Panc1 (cell line): ENCODE results near the gene MYRF. TPM values are rescaled to one million over a fixed set of nuclear protein-coding genes. Genes with fewer than 3 reads are reported as not detected.

ENCODE experiments used
- ATAC-seq: fragments of 200-7000 bp; cut with Tn5 transposase; 2 replicates; pipeline ENCODE4 v1.9.1; 2020; ENCODE audit warnings: mild to moderate bottlenecking, moderate library complexity
- BruUV-seq: library from RNA; stranded (reverse); fragments of 400-500 nt; replicated peaks from 2 replicates; lab custom pipeline; 2021; lab: Mats Ljungman, UMichigan
- CTCF ChIA-PET: fragments of 300-600 bp; sonication (Branson Sonifier 250); formaldehyde crosslinking; loops from one replicate; lab custom pipeline; 2022; ENCODE audit warnings: antibody characterized with exemption; lab: Charles Lee
- POLR2A ChIA-PET: fragments of 300-600 bp; sonication (Branson Sonifier 250); formaldehyde crosslinking; loops from one replicate; lab custom pipeline; 2022; ENCODE audit warnings: antibody characterized with exemption; lab: Charles Lee
- DNase-seq: peaks from one replicate; pipeline ENCODE4 v3.0.0-alpha.2; 2010; ENCODE audit warnings: low read depth, low spot score
- H3K27ac ChIP-seq: 2 replicates; pipeline ENCODE4 v1.5.1; 2011; ENCODE audit warnings: mild to moderate bottlenecking, low read length, inconsistent platforms
- H3K27me3 ChIP-seq: fragments of 200-500 bp; sonication (Bioruptor generic); 2 replicates; pipeline ENCODE4 v1.6.0; 2014; ENCODE audit warnings: low read length, inconsistent platforms; ENCODE audit not compliant: control insufficient read depth, insufficient read depth
- H3K36me3 ChIP-seq: fragments of 200-500 bp; sonication (Bioruptor generic); 2 replicates; pipeline ENCODE4 v1.5.1; 2014; ENCODE audit warnings: inconsistent platforms, mild to moderate bottlenecking, low read length, moderate library complexity; ENCODE audit not compliant: control insufficient read depth, insufficient read depth
- H3K4me1 ChIP-seq: 2 replicates; pipeline ENCODE4 v1.5.1; 2011; ENCODE audit warnings: inconsistent platforms, mild to moderate bottlenecking, low read length, moderate library complexity; ENCODE audit not compliant: control insufficient read depth, insufficient read depth
- H3K4me3 ChIP-seq, 2 experiments: 2 replicates each; pipeline ENCODE4 v1.5.1; 2011 to 2012; ENCODE audit warnings: low read depth in 2 of 2, low read length in 2 of 2, mild to moderate bottlenecking in 2 of 2, inconsistent platforms in 1 of 2, moderate library complexity in 1 of 2
- H3K9me3 ChIP-seq: fragments of 200-500 bp; sonication (Bioruptor generic); 2 replicates; pipeline ENCODE4 v1.5.1; 2014; ENCODE audit warnings: low read depth, mild to moderate bottlenecking, inconsistent platforms, low read length, moderate library complexity; ENCODE audit not compliant: control insufficient read depth, insufficient read depth
- CTCF ChIP-seq: fragments of 450-650 bp; IDR thresholded peaks from 2 replicates; pipeline ENCODE4 v1.5.1; 2017; ENCODE audit warnings: mild to moderate bottlenecking
- POLR2AphosphoS5 ChIP-seq: IDR thresholded peaks from 2 replicates; pipeline ENCODE4 v1.6.1; 2012; ENCODE audit warnings: mild to moderate bottlenecking, low read depth, low read length, moderate library complexity
- REST ChIP-seq, 2 experiments: IDR thresholded peaks; 2 replicates each; pipeline ENCODE4 v1.6.1; 2011 to 2012; ENCODE audit warnings: low read depth in 2 of 2, control low read depth in 1 of 2, low read length in 1 of 2, mild to moderate bottlenecking in 1 of 2, moderate library complexity in 1 of 2; ENCODE audit not compliant: insufficient read depth in 1 of 2
- SIN3A ChIP-seq: IDR thresholded peaks from 2 replicates; pipeline ENCODE4 v1.6.1; 2012; ENCODE audit warnings: low read depth, mild to moderate bottlenecking, low read length, moderate library complexity, borderline replicate concordance; ENCODE audit not compliant: insufficient read depth
- TCF7L2 ChIP-seq: IDR thresholded peaks from 2 replicates; pipeline ENCODE4 v1.6.1; 2011; ENCODE audit warnings: mild to moderate bottlenecking, low read depth, low read length, inconsistent platforms
- in situ Hi-C: cut with HindIII; loops from 2 replicates; pipeline ENCODE4 v1.10.0; 2016; ENCODE audit warnings: low sequenced_read_pairs, low pct_unique_long_range_greater_than_20kb
- intact Hi-C: fragments of 100-400 bp; cut with micrococcal nuclease; formaldehyde crosslinking; loops from one replicate; pipeline ENCODE4 v1.10.0; 2022; ENCODE audit not compliant: unreplicated experiment
- total RNA-seq: library from RNA; stranded (reverse); gene quantifications from one replicate; pipeline ENCODE4 v1.2.1, GENCODE V29; 2021; ENCODE audit not compliant: unreplicated experiment

MYRF gene
- total RNA-seq, 1 experiment from 2014 or later = 2.8 TPM

- no TSS peak for BruUV-seq
- intact Hi-C loops (no loop called here), in situ Hi-C loops (no loop called here)
- TF ChIP-seq SIN3A (no peak), POLR2AphosphoS5 (no peak), REST (IDR thresholded peaks at IDR 0.05; ENCODE audit: insufficient read depth in 1 of 2, low read depth in 2 of 2, low read length in 1 of 2) (no peak), TCF7L2 (no peak), CTCF (no peak)
- no peak for ATAC-seq
- ChIA-PET CTCF (no interaction called here), POLR2A (no interaction called here)
- Histone ChIP-seq H3K4me1 (peaks cover 3% of the 10 kb centered on the region), H3K27ac (no peak overlapping the region), H3K4me3 (no peak overlapping the region), H3K27me3 (no peaks in the 10 kb centered on the region), H3K9me3 (no peaks in the 10 kb centered on the region), H3K36me3 (no peaks in the 10 kb centered on the region)
- DNase-seq = no peak
Measured at GRCh38 chr11:61771985-61772455, 19.6 kb downstream of the MYRF start.

DNA sequence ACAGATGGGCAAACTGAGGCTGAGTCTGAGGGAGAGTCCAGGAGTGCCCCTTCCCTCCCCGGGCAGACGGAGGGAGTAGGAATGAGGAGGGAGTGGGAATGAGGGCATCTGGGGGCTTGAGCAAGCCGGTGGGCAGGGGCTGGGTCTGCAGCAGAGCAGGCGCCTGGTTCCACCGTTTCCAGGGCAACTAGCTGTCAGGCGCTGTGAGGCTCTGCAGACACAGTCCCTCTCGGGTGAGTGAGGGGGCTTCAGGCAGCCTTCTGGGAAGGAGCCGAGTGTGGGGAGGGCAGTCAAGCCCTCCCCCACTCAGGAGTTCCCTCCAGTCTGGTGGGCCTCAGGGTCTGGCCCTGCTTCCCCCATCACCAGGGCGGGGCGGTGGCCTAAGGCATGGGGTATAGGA is 20.9 kb downstream of the MYRF start:
- Histone ChIP-seq H3K4me3 (no peak overlapping the region), H3K27me3 (no peaks in the 10 kb centered on the region), H3K4me1 (peaks cover 3% of the 10 kb centered on the region), H3K9me3 (no peaks in the 10 kb centered on the region), H3K36me3 (no peaks in the 10 kb centered on the region), H3K27ac (no peak overlapping the region)
- no TSS peak for BruUV-seq
- ChIA-PET POLR2A (no interaction called here), CTCF (no interaction called here)
- in situ Hi-C loops = no loop called here
- no peak for ATAC-seq
- intact Hi-C loops = no loop called here
- TF ChIP-seq REST (IDR thresholded peaks at IDR 0.05; ENCODE audit: insufficient read depth in 1 of 2, low read depth in 2 of 2, low read length in 1 of 2) (no peak), SIN3A (no peak)
- DNase-seq = no peak
